ENCODE measurements around the gene H6PD.

Gene H6PD

DNA sequence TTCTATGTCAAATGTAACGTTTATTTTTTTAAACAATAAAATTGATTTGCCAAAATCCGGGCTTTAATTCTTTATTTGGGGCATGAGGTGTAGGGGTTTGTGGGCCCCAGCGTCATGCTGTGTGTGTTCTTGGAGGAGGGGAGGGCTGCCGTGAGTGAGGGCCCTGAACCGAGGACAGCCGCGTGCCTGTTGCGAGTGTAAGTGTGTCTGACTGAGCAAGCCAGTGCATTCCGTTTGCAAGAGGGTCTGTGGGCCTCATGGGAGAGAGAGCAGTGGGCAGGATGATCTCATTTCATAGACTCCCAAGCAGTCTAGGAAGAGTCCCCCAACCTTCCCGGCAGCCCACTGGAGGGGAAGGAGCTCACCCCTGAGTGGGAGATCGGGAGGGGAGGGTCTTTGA lies 36.7 kb downstream of the H6PD start:
- Histone ChIP-seq H3K4me1 (ENCODE audit: control insufficient read depth in 1 of 2, insufficient read depth in 1 of 2, low read depth in 1 of 2, low read length in 1 of 2) (peaks cover 9 to 13% of the 10 kb centered on the region in 2 experiments), H3K27me3 (no peaks in the 10 kb centered on the region), H3K27ac (no peak overlapping the region), H3K4me3 (ENCODE audit: low read depth in 1 of 2, low read length in 1 of 2) (no peak overlapping the region), H3K9me3 (no peaks in the 10 kb centered on the region), H3K36me3 (peaks cover 55% of the 10 kb centered on the region)
- TF ChIP-seq, protein P1, sequence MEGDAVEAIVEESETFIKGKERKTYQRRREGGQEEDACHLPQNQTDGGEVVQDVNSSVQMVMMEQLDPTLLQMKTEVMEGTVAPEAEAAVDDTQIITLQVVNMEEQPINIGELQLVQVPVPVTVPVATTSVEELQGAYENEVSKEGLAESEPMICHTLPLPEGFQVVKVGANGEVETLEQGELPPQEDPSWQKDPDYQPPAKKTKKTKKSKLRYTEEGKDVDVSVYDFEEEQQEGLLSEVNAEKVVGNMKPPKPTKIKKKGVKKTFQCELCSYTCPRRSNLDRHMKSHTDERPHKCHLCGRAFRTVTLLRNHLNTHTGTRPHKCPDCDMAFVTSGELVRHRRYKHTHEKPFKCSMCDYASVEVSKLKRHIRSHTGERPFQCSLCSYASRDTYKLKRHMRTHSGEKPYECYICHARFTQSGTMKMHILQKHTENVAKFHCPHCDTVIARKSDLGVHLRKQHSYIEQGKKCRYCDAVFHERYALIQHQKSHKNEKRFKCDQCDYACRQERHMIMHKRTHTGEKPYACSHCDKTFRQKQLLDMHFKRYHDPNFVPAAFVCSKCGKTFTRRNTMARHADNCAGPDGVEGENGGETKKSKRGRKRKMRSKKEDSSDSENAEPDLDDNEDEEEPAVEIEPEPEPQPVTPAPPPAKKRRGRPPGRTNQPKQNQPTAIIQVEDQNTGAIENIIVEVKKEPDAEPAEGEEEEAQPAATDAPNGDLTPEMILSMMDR (IDR thresholded peaks at IDR 0.05) = no peak

DNA sequence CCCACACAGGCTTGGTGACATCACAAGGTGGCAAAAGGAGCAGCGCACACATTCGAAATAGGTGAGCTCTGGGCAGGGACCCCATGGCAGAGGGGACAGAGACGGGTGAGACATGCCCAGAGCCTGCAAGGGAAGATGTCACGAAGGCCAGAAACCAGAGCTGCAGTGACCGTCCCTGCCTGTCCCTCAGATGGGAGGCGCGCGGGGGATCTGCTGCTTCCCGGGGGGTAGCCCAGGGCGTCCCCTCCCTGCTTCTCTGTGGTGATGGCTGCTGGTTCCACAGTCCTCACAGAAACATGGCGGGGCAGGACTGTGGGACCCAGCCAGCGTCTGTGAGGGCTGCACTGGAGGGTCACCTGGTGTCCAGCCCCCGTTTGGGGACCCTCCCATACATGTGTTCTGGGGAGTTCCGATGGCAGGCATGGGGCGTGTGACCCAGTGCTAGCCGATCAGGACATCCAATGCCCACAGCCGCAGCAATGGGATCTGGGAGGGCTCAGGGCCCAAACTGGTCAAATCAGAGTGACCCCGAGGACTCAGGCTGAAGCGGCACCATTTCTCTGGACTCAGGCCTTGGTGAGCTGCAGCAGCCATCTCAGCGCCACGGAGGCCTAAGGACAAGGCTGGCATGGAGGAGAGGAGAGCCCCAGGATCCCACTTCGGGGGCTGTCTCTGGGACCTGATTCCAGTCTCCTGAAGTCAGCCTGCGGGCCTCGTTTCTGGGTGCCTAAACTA lies 37.5 kb downstream of the H6PD start:
- no peak overlapping the region for H3K4me3 ChIP-seq (ENCODE audit: low read depth in 1 of 2, low read length in 1 of 2)
- peaks cover 48% of the 10 kb centered on the region for H3K36me3 ChIP-seq
- H3K9me3 ChIP-seq = no peaks in the 10 kb centered on the region
- peaks cover 9 to 13% of the 10 kb centered on the region in 2 experiments for H3K4me1 ChIP-seq (ENCODE audit: control insufficient read depth in 1 of 2, insufficient read depth in 1 of 2, low read depth in 1 of 2, low read length in 1 of 2)
- H3K27ac ChIP-seq = no peak overlapping the region
- TF ChIP-seq, protein P1 (IDR thresholded peaks at IDR 0.05) = no peak
- no peaks in the 10 kb centered on the region for H3K27me3 ChIP-seq

DNA sequence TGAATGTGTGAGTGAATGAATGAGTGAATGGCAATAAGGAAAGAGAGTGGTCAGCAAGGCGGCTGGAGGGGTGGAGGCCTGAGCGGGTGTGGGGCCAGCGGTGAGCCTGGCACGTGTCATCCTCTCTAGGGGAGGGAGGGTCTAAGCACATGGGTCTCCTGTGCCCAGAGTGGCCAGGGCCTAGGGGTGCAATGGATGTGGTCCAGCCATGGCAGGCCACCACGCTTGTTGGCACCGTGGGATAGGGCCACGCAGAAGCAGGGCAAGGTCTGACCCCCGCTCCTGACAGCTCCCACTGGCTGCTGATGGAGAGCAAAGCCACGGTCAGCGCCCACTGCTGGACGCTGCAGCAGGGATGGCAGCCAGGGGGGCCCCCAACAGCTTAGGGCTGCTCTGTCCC lies 38.6 kb downstream of the H6PD start:
- TF ChIP-seq, protein P1 (IDR thresholded peaks at IDR 0.05) = no peak
- H3K9me3 ChIP-seq = no peaks in the 10 kb centered on the region
- peaks cover 38% of the 10 kb centered on the region for H3K36me3 ChIP-seq
- peaks cover 13 to 18% of the 10 kb centered on the region in 2 experiments for H3K4me1 ChIP-seq (ENCODE audit: control insufficient read depth in 1 of 2, insufficient read depth in 1 of 2, low read depth in 1 of 2, low read length in 1 of 2)
- no peaks in the 10 kb centered on the region for H3K27me3 ChIP-seq
- H3K4me3 ChIP-seq (ENCODE audit: low read depth in 1 of 2, low read length in 1 of 2) = no peak overlapping the region
- no peak overlapping the region for H3K27ac ChIP-seq

DNA sequence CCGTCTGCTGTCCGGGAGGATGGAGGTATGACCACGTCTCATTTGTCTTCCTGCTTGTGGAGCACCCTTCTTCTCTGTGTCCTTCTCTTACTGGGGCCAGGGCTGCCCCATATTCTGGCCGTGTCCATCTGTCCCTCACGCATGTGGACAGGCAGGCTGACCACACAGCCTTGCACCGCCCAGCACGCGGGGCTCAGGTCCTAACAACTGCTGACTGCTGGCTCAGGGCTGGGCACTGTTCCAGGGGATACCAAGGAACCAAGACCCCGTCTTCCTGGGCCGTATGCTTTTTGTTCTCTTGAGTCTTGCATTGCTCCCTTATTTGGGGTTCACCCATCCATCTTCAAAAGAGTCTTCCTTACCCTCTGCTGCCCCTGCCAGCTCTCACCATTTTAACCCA lies 40.6 kb downstream of the H6PD start:
- H3K9me3 ChIP-seq = no peaks in the 10 kb centered on the region
- H3K27ac ChIP-seq = no peak overlapping the region
- peaks cover 33 to 38% of the 10 kb centered on the region in 2 experiments for H3K4me1 ChIP-seq (ENCODE audit: control insufficient read depth in 1 of 2, insufficient read depth in 1 of 2, low read depth in 1 of 2, low read length in 1 of 2)
- TF ChIP-seq, protein P1 (IDR thresholded peaks at IDR 0.05) = no peak
- no peaks in the 10 kb centered on the region for H3K27me3 ChIP-seq
- H3K36me3 ChIP-seq = peaks cover 18% of the 10 kb centered on the region
- no peak overlapping the region for H3K4me3 ChIP-seq (ENCODE audit: low read depth in 1 of 2, low read length in 1 of 2)

DNA sequence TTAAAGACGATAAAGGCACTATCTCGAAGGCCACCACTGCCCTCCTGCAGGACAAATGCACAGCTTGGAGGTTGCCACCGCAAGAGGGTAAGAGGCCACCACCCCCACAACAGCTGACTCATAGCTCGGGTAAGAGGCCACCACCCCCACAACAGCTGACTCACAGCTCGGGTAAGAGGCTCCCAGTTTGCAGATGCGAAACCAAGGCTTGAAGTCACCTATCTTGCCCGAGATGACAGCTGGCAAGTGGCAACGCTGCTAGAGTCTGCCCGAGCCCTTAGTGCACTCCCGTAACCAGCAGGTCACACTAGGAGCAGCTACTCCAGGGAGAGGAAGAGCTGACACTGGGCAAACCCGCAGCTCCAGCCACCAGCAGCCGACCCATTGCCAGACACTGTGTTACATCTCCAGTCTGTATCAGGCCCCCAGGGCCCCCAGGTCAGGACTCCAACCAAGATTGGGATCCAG lies 41.0 kb downstream of the H6PD start:
- Histone ChIP-seq H3K4me3 (ENCODE audit: low read depth in 1 of 2, low read length in 1 of 2) (no peak overlapping the region), H3K9me3 (no peaks in the 10 kb centered on the region), H3K27me3 (peaks cover 2% of the 10 kb centered on the region), H3K4me1 (ENCODE audit: control insufficient read depth in 1 of 2, insufficient read depth in 1 of 2, low read depth in 1 of 2, low read length in 1 of 2) (peaks cover 36 to 40% of the 10 kb centered on the region in 2 experiments), H3K36me3 (peaks cover 14% of the 10 kb centered on the region), H3K27ac (no peak overlapping the region)
- TF ChIP-seq, protein P1 (IDR thresholded peaks at IDR 0.05) = no peak
